Measurements from ENCODE around the gene TXLNB.

DNA sequence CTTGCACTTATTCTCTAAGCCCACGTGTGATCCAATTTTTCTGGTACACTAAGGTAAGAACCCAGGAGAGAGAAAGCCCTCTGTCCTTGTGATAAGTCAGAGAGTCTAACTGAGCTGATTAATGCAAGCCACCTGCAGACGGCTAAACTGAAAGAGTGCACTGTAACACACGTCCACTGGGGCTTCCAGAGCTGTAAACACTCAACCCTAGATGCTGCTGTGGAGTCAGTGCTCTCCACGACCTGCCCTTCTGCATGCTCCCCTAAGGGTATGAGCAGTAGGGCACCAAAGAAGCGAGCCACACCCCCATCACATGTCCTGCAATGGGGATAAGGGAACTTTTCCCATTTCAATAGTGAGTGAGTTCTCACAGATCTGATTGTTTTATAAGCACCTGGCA lies 55.7 kb downstream of the TXLNB start:
- TF ChIP-seq, protein P1, sequence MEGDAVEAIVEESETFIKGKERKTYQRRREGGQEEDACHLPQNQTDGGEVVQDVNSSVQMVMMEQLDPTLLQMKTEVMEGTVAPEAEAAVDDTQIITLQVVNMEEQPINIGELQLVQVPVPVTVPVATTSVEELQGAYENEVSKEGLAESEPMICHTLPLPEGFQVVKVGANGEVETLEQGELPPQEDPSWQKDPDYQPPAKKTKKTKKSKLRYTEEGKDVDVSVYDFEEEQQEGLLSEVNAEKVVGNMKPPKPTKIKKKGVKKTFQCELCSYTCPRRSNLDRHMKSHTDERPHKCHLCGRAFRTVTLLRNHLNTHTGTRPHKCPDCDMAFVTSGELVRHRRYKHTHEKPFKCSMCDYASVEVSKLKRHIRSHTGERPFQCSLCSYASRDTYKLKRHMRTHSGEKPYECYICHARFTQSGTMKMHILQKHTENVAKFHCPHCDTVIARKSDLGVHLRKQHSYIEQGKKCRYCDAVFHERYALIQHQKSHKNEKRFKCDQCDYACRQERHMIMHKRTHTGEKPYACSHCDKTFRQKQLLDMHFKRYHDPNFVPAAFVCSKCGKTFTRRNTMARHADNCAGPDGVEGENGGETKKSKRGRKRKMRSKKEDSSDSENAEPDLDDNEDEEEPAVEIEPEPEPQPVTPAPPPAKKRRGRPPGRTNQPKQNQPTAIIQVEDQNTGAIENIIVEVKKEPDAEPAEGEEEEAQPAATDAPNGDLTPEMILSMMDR (IDR thresholded peaks at IDR 0.05; ENCODE audit: low read length) = 0 out of 2 replicates have a peak, but pooled peaks have one; percentile 4
- TF ChIP-seq EZH2 (IDR thresholded peaks at IDR 0.05; ENCODE audit: borderline replicate concordance, low read length) = no peak
